Kidney epithelial cell (primary cell): ENCODE results near the gene SMIM28. TPM values are rescaled to one million over a fixed set of nuclear protein-coding genes. Genes with fewer than 3 reads are reported as not detected.
A peak's percentile ranks its signal among the peaks of the same experiment; 100 is the strongest.

Source experiments
- DNase-seq: peaks from one replicate; pipeline ENCODE4 v3.0.0-alpha.2; 2010; ENCODE audit warnings: low read depth
- H3K27me3 ChIP-seq: 2 replicates; pipeline ENCODE4 v1.6.0; 2011; ENCODE audit warnings: low read length; ENCODE audit not compliant: control insufficient read depth, insufficient read depth
- H3K36me3 ChIP-seq: 2 replicates; pipeline ENCODE4 v1.5.1; 2011; ENCODE audit warnings: low read length; ENCODE audit not compliant: control insufficient read depth, insufficient read depth
- H3K4me3 ChIP-seq: 2 replicates; pipeline ENCODE4 v1.5.1; 2011; ENCODE audit warnings: low read depth, mild to moderate bottlenecking, control low read depth, low read length
- total RNA-seq: library from RNA; depleted of rRNA; stranded (reverse); fragments of >200 nt; gene quantifications from 2 replicates; pipeline ENCODE4 v1.2.3, GENCODE V29; 2015
- TF ChIP-seq, protein P1 (sequence below): IDR thresholded peaks from 2 replicates; pipeline ENCODE4 v1.5.1; 2011; ENCODE audit warnings: mild to moderate bottlenecking, moderate library complexity, low read length, control low read depth, inconsistent platforms; ENCODE audit not compliant: insufficient read depth, poor library complexity, severe bottlenecking

Gene SMIM28
- total RNA-seq, 1 donor from 2014 or later: not detected

DNA sequence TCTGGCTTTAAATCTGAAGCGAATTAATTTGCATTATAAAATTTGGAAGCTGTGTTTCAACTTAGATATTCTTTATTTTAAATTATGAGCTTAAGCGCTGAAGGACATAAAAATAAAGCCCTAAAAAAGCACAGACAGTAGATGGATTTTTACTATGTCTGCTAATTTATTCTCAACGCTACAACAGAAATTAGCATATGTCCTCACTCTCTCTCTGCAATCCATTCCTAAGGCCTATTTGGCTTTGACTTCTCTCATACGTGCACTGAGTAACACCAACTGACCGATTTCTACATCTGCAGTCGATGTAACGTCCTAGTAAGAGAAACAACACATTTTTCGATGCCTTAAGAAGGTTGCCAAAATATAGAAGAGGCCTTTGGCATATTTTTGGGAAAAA, 50.0 kb downstream of the SMIM28 start:
- H3K27me3 ChIP-seq: no peaks in the 10 kb centered on the region
- H3K4me3 ChIP-seq: no peak overlapping the region
- DNase-seq: no peak
- TF ChIP-seq, protein P1, sequence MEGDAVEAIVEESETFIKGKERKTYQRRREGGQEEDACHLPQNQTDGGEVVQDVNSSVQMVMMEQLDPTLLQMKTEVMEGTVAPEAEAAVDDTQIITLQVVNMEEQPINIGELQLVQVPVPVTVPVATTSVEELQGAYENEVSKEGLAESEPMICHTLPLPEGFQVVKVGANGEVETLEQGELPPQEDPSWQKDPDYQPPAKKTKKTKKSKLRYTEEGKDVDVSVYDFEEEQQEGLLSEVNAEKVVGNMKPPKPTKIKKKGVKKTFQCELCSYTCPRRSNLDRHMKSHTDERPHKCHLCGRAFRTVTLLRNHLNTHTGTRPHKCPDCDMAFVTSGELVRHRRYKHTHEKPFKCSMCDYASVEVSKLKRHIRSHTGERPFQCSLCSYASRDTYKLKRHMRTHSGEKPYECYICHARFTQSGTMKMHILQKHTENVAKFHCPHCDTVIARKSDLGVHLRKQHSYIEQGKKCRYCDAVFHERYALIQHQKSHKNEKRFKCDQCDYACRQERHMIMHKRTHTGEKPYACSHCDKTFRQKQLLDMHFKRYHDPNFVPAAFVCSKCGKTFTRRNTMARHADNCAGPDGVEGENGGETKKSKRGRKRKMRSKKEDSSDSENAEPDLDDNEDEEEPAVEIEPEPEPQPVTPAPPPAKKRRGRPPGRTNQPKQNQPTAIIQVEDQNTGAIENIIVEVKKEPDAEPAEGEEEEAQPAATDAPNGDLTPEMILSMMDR: no peak
- H3K36me3 ChIP-seq: no peaks in the 10 kb centered on the region

DNA sequence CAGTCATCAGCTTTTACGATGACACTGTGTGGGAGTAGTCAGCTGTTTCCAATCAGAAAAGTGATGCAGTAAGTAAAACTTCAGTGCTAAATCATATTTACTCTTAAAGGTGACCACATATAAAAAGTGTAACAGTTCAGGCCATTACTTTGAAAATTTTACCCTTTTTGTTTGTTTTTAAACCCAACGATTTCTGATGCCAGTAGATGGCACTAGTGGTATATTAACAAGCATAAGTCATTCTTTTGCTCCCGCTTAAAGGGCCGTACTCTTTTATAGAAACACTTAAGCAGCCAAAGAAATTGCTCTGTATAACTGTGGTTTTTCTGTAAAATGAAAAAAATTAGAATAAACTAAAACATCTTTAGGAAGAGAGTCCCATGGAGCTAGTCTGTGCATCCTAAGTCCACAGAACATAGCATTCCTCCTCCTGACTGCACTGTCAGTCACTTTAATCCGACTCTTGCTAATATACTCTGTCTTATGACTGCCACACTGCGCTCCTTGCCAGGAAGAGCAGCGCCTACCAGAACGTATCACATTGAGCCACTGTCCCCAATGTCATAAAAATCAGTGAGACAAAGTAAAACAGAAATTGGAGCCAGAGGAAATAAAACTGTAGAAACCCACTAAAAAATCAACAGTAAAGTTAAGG, 51.4 kb downstream of the SMIM28 start:
- TF ChIP-seq, protein P1: peak; percentile 49
- DNase-seq: peak; percentile 29
- Histone ChIP-seq H3K4me3 (no peak overlapping the region), H3K27me3 (no peaks in the 10 kb centered on the region), H3K36me3 (peaks cover 1% of the 10 kb centered on the region)

DNA sequence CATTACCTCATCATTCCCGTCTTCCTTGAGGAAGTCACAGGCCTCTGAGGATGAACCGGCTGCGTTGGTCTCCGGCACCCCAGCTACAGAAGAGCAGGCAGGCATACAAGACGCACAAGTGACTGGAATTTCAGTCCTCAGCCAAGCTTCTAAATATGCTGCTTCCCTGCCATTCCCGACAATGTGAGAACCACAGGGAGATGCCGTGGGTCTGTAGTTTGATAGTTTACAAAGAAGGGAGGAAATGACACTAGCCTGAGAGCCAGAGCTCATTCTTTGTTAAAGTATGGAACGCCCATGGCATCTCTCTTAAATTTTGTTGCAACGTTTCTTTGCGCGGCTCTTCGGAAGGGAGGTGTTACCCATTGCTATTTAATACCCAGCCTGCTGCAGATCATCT, 52.1 kb downstream of the SMIM28 start:
- H3K36me3 ChIP-seq: peaks cover 1% of the 10 kb centered on the region
- DNase-seq: no peak
- no peaks in the 10 kb centered on the region for H3K27me3 ChIP-seq
- TF ChIP-seq, protein P1: no peak
- H3K4me3 ChIP-seq: no peak overlapping the region

DNA sequence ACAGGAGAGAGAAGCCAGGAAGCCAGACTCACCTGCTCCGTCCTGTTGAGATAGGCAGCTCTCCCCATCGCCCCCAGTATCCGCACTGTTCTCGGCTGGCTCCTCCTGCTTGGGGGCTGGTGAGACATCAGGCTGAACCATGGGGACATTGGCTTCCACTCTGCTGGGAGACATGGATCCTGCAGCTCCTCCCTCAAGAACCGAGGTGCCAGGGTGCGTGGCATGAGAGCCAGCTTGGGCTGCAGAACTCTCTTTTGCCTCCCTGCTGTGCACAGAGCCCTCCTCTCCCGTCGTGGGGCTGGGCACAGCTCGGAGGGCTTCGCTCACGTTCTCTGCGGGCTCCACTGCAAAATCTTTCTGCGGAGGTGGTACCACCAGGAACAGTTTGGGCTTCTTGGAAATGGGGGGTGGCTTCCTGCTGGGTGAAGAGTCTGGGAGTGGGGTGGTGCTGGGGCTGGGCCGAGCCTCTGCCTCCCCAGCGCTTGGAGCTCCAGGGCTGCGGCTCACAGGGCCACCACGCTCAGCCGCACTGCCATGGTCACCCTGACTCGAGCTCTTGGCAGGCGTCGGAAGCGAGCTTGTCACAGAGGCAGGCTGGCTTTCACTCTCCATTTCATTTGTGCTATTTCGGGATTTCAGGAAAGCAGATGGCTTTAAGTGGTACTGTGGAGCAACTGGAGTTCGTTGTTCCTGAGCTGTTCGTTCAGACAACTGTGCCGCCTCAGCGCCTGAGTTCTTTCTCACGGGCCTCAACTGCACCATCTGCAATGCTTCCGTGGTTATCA, 52.8 kb downstream of the SMIM28 start:
- Histone ChIP-seq H3K27me3 (no peaks in the 10 kb centered on the region), H3K36me3 (peaks cover 1% of the 10 kb centered on the region), H3K4me3 (no peak overlapping the region)
- DNase-seq: no peak
- TF ChIP-seq, protein P1: no peak

DNA sequence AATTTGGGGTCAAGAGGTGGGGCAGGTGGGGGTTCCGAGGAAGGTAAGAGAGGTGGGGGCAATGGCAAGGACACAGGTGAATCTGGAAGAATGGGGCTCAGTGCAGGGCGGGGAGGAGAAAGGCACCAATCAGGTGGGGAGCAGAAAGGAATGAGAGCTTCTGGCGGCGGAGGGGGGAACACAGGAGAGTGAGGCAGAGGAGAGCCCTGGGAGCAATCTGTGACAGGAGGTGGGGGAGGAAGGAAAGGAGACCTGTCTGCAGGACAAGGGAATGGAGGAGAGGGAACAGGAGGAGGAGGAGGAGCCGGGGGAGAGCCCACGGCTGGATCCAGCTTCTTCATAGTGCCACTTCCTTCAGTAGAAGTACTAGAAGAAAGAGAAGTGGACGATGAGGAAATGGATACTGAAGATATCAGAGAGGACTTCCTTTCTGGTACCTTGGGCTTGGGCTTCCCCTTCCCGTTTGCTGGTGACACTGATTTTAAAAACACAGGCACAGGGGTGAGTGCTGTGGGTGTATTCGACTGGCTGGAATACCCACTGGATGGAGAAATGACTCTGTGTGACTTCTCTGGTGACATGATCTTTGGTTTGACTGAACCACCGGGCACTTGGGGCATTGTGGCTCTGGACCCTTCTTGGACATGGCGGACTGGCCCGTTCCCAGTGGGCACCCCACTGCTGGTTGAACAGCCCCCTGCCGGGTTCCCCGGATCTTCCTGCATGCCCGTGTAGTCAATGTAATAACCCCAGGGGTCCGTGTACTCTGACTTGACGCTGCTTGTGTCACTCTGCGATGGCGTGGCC, 53.8 kb downstream of the SMIM28 start:
- H3K4me3 ChIP-seq: no peak overlapping the region
- no peak for DNase-seq
- H3K27me3 ChIP-seq: no peaks in the 10 kb centered on the region
- TF ChIP-seq, protein P1: no peak
- H3K36me3 ChIP-seq: peaks cover 1% of the 10 kb centered on the region
